Fibroblast of skin of back (primary cell): ENCODE results near the gene GFPT2.
"Not testable (repeated sequence)": the region's sequence is repeated elsewhere in the genome, so short reads cannot be mapped to it uniquely, and the experiment has no call there.

Experiments
- DNase-seq: peaks from one replicate; pipeline ENCODE4 v3.0.0-alpha.2; 2013

Gene GFPT2

GRCh38 chr5:180304016-180304292 lies 49.2 kb downstream of the GFPT2 start:
- DNase-seq = no peak

GRCh38 chr5:180303226-180304015 lies 49.7 kb downstream of the GFPT2 start:
- no peak for DNase-seq

- DNase-seq = no peak
These were observed 50.9 kb downstream of the GFPT2 start for GRCh38 chr5:180302256-180302655.

GRCh38 chr5:180301253-180301652 lies 51.9 kb downstream of the GFPT2 start:
- no peak for DNase-seq

DNA sequence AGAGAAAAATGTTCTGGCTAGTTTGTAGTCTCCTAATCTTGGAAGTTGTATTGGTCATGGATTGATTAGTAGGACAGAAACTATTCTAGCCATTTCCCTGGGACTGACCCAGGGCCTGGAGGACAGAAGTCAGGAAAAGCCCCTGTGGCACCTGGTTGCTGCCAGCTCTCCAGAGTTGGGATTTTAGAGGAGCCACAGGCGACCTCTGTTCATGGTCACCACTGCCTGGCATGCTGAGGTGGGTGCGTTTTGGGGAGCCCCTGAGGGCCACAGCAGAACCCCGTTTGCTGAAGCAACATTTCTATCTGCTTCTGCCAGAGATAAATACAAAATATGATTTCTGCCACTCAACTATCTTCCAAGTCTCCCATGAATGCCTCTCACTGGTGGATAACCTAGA lies 53.6 kb downstream of the GFPT2 start:
- DNase-seq = no peak

GRCh38 chr5:180299014-180299413 lies 54.1 kb downstream of the GFPT2 start:
- not testable (repeated sequence) for DNase-seq

GRCh38 chr5:180297587-180298282 lies 55.4 kb downstream of the GFPT2 start:
- no peak for DNase-seq

DNA sequence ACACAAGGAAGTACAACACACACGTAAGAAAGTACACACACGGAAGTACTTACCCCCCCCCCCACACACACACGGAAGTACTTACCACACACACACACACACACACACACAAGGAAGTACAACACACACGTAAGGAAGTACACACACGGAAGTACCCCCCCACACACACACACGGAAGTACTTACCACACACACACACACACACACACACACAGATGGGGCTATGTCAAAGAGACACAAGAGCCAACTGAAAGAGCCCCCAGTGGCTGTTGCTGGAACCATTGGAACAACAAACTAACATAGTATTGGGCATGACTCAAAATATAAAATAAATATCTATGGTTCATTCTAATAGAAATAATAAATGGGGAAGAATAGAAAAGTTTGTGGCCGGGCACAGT lies 56.4 kb downstream of the GFPT2 start:
- peak; percentile 26 for DNase-seq

DNA sequence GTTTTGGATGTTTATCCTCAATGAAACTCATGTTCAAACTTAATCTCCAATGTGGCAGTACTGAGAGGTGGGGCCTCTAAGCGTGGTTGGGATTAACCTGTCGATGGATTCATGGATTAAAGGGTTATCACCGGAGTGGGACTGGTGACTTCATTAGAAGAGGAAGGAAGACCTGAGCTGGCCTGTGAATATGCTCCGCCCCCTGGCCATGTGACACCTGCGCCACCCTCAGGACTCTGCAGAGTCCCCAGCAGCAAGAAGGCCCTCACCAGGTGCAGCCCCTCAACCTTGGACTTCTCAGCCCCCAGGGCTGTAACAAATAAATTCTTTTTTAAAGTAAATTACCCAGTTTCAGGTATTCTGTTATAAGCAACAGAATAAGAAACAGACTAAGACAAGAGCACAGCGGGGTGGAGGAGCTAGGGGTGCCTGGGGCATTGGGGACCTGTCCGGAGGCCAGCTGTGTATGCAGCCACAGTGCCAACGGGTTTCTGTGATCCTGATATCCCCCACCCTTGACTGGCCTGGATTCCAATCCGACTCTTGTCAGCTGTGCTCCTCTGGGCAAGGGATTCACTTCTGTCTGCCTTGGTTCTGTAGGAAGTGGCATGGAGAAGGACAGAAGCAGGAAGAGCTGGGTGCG lies 58.1 kb downstream of the GFPT2 start:
- no peak for DNase-seq

DNA sequence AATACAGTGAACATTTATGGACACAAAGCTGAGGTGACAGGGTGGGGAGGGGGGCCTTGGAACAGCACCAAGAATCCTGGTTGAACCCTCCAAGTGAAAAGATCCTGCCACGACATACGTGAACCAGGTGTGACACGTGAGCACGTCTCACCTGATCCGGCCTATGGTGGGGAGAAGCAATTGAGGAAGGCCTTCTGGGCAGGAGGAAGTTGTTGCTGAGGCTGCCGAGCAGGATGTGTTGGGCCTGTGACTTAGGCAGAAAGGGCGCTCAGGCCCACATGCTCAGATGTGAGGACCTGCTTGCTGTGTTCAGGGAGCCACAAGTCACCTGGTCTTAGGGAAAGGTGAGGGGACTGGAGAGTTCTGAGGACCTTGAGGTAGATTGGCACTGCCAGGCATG lies 58.7 kb downstream of the GFPT2 start:
- no peak for DNase-seq

DNA sequence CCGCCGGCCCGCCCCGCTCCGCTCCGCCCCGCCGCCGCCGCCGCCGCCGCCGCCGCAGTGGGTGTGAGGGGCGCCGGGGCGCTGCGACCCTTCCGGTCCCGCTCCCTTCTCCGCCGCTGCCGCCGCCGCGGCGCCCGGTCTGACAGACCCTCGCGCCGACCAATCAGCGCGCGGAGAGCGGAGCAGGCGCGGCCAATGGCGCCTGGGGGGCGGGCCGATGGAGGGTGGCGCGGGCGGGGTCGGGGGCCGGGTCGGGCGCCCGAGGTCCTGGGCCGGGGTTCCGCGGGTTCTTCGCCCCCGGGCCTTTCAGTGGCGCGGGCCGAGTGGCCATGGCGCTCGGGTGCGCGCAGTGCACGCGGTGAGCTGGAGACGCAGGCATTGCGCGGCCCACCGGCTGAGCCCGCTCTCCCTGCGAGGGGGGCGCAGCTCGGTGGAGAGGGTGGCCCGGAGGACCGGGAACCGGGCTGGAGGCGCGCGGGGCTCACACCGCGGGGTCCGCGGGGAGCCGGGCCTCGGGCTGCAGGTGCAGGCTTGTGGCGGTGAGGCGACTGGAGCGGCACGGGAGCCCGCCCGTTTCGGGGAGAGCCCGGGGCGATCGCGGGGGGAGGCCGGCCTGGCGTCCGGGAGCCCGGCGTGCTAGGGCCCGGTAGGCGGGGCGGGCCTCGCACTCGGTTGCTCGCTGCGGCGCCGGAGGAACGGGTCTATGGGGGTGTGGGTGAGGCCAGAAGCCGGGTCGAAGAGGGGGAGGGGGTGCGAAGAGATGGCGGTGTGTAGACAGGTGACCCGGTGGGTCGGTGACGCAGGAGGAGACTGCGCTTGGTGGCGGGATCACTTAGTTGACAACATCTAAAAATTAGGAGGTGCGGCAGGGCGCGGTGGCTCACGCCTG lies 60.9 kb downstream of the GFPT2 start, which contains the start of gene MAPK9:
TSS of gene MAPK9 (minus strand) at position 141 of the 889 bp plus-strand sequence. CDS start 11,522 bp downstream, outside the sequence.
- DNase-seq = peak; percentile 80

- DNase-seq = peak; percentile 4
These were observed 61.7 kb downstream of the GFPT2 start for GRCh38 chr5:180291234-180291940.

GRCh38 chr5:180290568-180291233 lies 62.4 kb downstream of the GFPT2 start:
- DNase-seq = no peak

DNA sequence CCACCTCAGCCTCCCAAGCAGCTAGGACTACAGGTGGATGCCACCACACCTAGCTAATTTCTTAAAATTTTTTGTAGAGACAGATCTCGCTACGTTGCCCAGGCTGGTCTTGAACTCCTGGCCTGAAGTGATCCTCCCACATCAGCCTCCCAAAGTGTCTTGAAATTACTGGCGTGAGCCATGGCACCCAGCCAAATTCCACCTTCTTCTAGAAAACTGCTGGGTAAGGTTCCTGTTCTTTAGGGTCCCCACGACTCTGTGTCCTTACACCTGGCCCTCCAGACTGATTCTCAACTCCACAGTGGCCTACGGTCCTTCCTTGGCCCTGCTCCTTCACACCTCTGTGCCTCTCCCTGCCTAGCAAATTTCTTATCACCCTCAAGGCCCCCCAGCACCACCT lies 63.2 kb downstream of the GFPT2 start:
- no peak for DNase-seq

GRCh38 chr5:180289433-180289832 lies 63.7 kb downstream of the GFPT2 start:
- no peak for DNase-seq

DNA sequence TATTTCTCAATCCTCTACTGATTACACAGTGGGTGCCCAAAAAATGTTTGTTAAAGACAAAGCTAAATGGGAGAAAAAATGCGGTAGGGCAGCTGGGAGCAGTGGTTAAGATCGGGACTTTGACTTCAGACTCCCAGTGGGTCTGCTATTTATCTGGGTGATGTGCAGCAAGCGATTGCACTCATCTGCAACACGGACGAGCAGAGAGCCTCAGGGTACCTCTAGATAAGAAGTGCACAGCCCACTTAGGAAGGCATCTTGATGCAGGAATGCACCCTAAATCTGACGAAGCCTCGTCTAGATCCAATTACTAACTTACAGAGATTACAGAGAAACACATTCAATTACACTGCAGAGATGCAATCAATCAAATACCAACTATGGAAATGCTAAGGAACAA lies 65.3 kb downstream of the GFPT2 start:
- no peak for DNase-seq

DNA sequence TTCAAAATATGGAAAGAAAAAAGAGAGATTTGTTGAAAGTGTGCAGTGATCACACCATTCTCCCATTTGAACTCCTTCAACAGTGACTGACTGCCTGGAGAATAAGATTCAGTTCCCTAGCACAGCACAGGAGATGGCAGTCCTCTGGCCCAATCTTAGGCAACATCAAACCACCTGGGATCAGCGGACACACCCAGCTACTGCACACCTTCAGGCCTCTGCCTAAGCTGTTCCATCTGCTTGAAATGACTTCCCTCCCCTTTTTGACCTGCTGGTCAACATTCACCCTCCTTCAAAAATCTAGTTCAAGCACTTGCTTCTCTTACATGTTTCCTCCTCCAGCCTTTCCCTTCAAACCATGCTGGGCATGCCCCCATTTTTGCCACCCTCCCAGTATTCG lies 65.7 kb downstream of the GFPT2 start:
- no peak for DNase-seq

DNA sequence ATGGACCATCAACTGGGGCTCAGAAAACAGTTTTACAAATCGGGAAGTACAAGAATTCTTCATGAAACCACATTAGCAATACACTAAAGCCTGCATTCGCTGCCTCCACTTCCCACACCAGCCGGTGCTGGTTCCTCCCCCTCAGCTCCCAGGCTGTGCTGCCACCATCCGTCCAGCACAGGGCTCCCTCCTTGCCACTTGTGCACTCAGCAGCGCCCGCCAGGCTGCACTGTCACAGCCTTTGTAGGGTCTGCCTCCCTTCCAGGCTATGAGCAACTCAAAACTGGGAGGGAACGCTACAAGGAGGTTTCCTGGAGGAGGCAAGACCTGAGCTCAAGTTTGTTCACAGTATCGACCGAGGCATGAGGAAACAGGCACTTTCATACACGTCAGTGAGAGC lies 69.0 kb downstream of the GFPT2 start:
- DNase-seq = no peak

DNA sequence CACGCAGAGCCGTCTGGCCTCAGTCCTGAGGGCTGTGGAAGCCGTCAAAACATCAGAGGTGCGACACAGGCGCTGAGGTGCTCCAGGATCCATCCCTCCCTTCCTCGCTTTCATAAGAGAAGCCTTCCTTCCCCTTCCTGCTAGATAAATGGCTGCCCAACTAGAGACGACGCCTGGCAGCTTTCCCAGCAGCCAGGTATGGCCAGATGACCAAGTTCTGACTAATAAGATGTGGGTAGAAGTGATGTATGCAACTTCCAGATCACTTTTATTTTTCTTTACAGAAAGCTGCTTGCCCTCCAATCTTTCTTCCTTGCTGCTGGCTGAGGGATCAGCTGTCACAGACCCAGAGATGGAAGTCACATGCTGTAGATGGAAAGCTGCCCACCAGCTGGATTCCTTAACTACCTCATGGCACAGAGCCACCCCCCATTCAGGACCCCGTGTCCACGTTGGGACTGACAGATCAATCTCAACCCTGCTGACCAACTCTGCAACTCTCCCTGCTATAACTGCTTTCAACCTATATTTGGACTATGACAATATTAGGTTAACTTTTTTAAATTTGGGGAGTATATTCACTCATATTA lies 70.0 kb downstream of the GFPT2 start:
- DNase-seq = no peak

DNA sequence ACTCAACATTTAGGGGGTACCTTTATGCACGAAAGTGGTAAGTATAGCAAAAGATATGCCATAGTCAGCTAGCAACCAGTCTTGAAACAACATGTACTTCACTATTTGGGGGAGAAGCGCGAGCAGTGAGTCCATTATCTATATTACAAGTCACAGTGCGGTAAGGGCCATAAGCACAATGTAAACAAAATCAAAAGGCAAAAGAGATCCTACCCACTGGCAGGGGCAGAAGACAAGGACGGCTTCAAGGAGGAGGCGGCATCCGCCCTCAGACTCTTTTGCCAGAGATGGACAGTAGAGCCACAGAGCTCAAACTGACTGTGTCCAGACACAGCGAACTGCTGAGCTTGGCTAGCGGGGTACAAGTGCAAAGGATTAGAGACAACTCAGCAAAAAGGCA lies 70.9 kb downstream of the GFPT2 start:
- DNase-seq = no peak

DNA sequence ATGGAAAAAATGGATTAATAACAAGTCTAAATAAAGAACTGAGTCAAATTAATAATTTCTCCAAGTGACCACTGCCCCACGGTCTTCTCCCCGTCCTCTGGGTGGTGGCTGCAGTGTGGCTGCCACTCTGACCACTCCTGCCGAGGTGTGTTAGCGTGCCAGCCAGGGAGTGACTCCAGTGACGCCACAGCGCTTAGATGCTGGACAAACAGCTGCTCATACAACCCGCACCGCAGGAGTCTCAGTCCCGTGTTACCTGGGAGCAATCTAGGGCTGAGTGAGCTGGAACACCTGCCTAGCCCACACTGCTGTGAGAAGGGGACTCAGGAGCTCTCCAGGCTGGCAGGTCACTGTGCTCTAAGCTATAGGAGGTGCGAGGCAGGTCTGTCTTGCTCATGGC lies 71.4 kb downstream of the GFPT2 start:
- DNase-seq = no peak
